ENCODE measurements around the gene PTCH2. TPM values are rescaled to one million over a fixed set of nuclear protein-coding genes. Genes with fewer than 3 reads are reported as not detected.

Gene PTCH2
- total RNA-seq, 4 donors from 2014 or later, result 0.66 to 2.6 (median 1.1) TPM

DNA sequence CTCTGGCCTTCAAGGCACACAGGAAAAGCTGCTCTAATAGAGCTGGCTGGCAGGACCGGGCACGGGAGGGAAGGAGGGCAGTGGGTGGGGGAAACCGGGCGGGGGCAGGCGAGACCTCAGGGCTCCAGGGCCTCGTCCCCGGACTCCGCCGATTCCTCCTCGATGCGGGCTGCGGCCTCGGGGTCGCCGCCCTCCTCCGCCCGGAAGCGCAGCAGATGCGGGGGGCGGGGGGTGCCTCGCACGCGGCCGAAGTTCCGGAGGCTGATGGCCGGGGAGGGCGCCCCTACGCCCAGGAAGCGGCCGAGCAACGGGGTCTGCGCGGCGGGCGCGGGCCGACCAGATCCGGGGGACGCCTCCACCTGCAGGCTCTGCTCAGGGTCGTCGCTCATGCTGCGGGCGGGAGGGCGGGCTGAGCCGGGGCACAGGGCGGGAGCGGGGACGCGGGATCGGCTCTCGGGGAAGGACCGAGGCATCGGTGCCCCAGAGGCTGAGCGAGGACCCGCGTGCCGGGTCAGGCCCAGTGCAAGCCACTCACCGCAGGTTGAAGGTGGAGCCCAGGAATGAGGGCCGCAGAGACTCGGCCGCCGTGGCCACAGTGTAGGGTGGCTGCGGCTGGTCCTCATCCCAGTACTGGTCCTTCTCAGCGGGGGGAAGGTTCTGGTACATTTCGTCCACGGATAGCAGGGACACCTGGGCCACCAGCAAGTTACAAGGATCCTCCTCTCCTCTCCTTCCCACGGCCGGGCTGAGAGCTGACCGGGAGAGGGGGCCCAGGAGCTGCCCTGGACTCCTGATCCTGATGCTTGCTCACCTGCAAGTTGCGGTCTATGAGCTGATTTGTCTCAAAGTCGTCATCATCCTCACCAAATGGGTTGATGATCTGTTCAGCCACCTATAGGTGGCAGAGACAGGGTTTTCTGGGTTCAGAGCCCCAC is 58.7 kb downstream of the PTCH2 start:
- TF ChIP-seq POLR2AphosphoS5 (IDR thresholded peaks at IDR 0.05) (no peak), POLR2A (IDR thresholded peaks at IDR 0.05; ENCODE audit: low read depth) (no peak), EP300 (IDR thresholded peaks at IDR 0.05) (no peak)
- TF ChIP-seq, protein P1, sequence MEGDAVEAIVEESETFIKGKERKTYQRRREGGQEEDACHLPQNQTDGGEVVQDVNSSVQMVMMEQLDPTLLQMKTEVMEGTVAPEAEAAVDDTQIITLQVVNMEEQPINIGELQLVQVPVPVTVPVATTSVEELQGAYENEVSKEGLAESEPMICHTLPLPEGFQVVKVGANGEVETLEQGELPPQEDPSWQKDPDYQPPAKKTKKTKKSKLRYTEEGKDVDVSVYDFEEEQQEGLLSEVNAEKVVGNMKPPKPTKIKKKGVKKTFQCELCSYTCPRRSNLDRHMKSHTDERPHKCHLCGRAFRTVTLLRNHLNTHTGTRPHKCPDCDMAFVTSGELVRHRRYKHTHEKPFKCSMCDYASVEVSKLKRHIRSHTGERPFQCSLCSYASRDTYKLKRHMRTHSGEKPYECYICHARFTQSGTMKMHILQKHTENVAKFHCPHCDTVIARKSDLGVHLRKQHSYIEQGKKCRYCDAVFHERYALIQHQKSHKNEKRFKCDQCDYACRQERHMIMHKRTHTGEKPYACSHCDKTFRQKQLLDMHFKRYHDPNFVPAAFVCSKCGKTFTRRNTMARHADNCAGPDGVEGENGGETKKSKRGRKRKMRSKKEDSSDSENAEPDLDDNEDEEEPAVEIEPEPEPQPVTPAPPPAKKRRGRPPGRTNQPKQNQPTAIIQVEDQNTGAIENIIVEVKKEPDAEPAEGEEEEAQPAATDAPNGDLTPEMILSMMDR (IDR thresholded peaks at IDR 0.05), result no peak
- H3K4me1 ChIP-seq, result peaks cover 33 to 40% (median 36%) of the 10 kb centered on the region in 4 donors
- 11% methylated on average over 11 of the region's 71 CpGs for WGBS
- H3K9me3 ChIP-seq, result no peaks in the 10 kb centered on the region
- peaks cover 14 to 27% (median 20%) of the 10 kb centered on the region in 4 donors for H3K36me3 ChIP-seq
- DNase-seq (ENCODE audit: extremely low spot score), result no peak
- peak overlapping the region; percentile 52 to 63 (median 54) for H3K27ac ChIP-seq (replicated peaks in 1 of 4)
- peak overlapping the region; percentile 55 to 66 (median 62) for H3K4me3 ChIP-seq
- intact Hi-C loops (cut with DNase I), result loop anchor here (5.0 kb wide), 2 partner anchors 38 to 228 kb away; partner anchors contain the start of genes HECTD3 and UROD
- no peaks in the 10 kb centered on the region for H3K27me3 ChIP-seq

DNA sequence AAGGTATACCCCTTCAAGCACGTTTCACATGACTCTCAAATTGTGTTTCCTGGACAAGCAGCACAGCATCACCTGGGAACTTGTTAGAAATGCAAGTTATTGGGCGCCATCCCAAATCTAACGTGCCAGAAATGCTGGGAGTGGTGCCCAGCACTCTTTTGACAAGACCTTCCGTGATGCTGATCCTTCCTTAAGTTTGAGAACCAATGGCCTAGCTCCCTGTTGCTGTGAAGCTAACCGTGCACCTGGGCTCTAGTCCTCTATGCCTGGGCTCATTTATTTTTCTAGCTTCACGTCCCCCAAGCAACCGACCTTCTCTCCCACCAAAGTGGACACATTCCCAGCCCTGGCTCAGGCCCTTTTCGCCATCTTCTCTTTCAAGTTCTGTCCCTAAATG is 59.4 kb downstream of the PTCH2 start:
- intact Hi-C loops (cut with DNase I), result no loop called here
- Histone ChIP-seq H3K4me3 (peak overlapping the region; percentile 55 to 66 (median 62)), H3K4me1 (peaks cover 33 to 42% (median 37%) of the 10 kb centered on the region in 4 donors), H3K27me3 (no peaks in the 10 kb centered on the region), H3K9me3 (no peaks in the 10 kb centered on the region), H3K27ac (replicated peaks in 1 of 4) (peak overlapping the region; percentile 52 to 63 (median 54)), H3K36me3 (peaks cover 20 to 33% (median 26%) of the 10 kb centered on the region in 4 donors)
- DNase-seq (ENCODE audit: extremely low spot score), result no peak
- TF ChIP-seq, protein P1 (IDR thresholded peaks at IDR 0.05), result no peak
- TF ChIP-seq POLR2A (IDR thresholded peaks at IDR 0.05; ENCODE audit: low read depth) (no peak), EP300 (IDR thresholded peaks at IDR 0.05) (no peak), POLR2AphosphoS5 (IDR thresholded peaks at IDR 0.05) (no peak)
- WGBS, result 35% methylated on average over 8 of the region's 8 CpGs

DNA sequence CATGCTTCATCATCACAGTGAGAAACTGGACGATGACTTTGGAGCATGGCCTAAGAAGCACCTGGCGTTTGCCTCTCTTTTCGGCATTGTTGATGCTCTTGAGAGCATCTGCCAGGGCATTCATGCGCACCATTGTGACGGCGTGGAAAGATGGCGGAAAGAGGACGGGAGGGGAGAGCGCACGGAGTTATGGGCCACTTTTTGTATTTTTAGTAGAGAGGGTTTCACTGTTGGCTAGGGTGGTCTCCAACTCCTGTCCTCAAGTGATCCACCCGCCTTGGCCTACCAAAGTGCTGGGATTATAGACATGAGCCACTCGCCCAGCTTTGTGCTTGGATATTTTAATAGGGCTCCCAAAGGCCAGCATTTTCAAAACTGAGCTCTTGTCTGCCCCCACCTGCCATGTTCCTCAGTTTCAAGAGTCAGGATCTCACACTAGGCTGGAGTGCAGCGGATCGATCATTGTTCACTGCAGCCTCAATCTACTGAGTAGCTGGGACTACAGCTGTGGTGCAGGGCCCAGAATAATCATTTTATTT is 62.4 kb downstream of the PTCH2 start:
- 91% methylated on average over 14 of the region's 14 CpGs for WGBS

DNA sequence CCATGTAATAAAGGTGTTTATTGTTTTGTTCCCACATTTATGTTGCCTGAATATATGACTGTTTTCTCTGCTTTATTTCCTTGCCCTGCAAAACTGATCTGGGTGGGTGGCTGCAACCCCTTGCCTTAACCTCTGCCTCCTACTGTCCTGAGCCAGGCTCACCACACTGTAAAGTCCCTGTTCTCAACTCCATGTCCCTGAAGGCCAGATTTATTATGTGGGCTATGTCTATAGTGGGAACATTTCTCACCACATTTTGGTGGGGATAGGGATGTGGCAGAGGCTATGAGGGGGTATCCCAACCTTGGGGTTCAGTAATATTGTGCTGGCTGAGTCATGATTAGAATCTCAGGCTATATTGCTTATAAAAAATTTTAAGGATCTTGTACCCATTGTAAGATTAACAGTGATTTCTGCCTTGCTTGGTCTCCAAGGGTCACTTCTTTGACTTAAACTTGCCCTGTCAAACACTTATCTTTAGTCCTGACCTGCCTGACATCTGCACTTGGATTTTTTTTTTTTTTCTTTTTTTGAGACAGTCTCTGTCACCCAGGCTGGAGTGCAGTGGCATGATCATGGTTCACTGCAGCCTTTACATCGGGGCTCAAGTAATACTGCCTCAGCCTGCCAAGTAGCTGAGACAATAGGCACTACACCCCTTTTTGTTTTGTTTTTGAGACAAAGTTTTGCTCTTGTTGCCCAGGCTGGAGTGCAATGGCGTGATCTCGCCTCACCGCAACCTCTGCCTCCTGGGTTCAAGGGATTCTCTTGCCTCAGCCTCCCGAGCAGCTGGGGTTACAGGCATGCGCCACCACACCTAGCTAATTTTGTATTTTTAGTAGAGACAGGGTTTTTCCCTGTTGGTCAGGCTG is 64.1 kb downstream of the PTCH2 start:
- TF ChIP-seq POLR2A (IDR thresholded peaks at IDR 0.05; ENCODE audit: low read depth), result no peak
- TF ChIP-seq POLR2AphosphoS5 (IDR thresholded peaks at IDR 0.05), result no peak
- TF ChIP-seq, protein P1 (IDR thresholded peaks at IDR 0.05), result no peak
- TF ChIP-seq EP300 (IDR thresholded peaks at IDR 0.05), result no peak
- H3K4me1 ChIP-seq, result peaks cover 26 to 48% (median 40%) of the 10 kb centered on the region in 4 donors
- H3K4me3 ChIP-seq, result no peak overlapping the region
- H3K27me3 ChIP-seq, result no peaks in the 10 kb centered on the region
- no peaks in the 10 kb centered on the region for H3K9me3 ChIP-seq
- no peak for DNase-seq (ENCODE audit: extremely low spot score)
- 95% methylated on average over 6 of the region's 6 CpGs for WGBS
- peaks cover 31 to 59% (median 49%) of the 10 kb centered on the region in 4 donors for H3K36me3 ChIP-seq
- H3K27ac ChIP-seq (replicated peaks in 1 of 4), result no peak overlapping the region
- intact Hi-C loops (cut with DNase I), result loop anchor here (5.0 kb wide), 1 partner anchor 47 kb away; the partner anchor contains the start of gene RNU5D-1

More for the DNA sequence above, 62.4 kb downstream of the PTCH2 start:
- H3K4me3 ChIP-seq, result no peak overlapping the region
- no peak for DNase-seq (ENCODE audit: extremely low spot score)
- no peaks in the 10 kb centered on the region for H3K27me3 ChIP-seq
- no peak overlapping the region for H3K27ac ChIP-seq (replicated peaks in 1 of 4)
- H3K36me3 ChIP-seq, result peaks cover 31 to 59% (median 49%) of the 10 kb centered on the region in 4 donors
- peaks cover 42 to 59% (median 49%) of the 10 kb centered on the region in 4 donors for H3K4me1 ChIP-seq
- TF ChIP-seq, protein P1 (IDR thresholded peaks at IDR 0.05), result no peak
- TF ChIP-seq POLR2AphosphoS5 (IDR thresholded peaks at IDR 0.05), result no peak
- no peak for TF ChIP-seq POLR2A (IDR thresholded peaks at IDR 0.05; ENCODE audit: low read depth)
- TF ChIP-seq EP300 (IDR thresholded peaks at IDR 0.05), result no peak
- no peaks in the 10 kb centered on the region for H3K9me3 ChIP-seq
- intact Hi-C loops (cut with DNase I), result no loop called here

Measured in esophagus muscularis mucosa (tissue), 4 donors.